HG02678 (cell line): ENCODE data around the gene DYNLL2.
"Not testable (repeated sequence)": the region's sequence is repeated elsewhere in the genome, so short reads cannot be mapped to it uniquely, and the experiment has no call there.

Experiments used
- ATAC-seq: cut with Tn5 transposase; IDR thresholded peaks from one replicate; pipeline ENCODE4 v1.9.1; 2021; ENCODE audit warnings: mild to moderate bottlenecking, moderate library complexity; ENCODE audit not compliant: unreplicated experiment

The DYNLL2 gene

GRCh38 chr17:58072862-58073261 is 10.4 kb upstream of the DYNLL2 start:
- ATAC-seq, result no peak

DNA sequence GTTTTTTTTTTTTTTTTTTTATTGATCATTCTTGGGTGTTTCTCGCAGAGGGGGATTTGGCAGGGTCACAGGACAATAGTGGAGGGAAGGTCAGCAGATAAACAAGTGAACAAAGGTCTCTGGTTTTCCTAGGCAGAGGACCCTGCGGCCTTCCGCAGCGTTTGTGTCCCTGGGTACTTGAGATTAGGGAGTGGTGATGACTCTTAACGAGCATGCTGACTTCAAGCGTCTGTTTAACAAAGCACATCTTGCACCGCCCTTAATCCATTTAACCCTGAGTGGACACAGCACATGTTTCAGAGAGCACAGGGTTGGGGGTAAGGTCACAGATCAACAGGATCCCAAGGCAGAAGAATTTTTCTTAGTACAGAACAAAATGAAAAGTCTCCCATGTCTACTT is 10.0 kb upstream of the DYNLL2 start:
- ATAC-seq, result not testable (repeated sequence)

DNA sequence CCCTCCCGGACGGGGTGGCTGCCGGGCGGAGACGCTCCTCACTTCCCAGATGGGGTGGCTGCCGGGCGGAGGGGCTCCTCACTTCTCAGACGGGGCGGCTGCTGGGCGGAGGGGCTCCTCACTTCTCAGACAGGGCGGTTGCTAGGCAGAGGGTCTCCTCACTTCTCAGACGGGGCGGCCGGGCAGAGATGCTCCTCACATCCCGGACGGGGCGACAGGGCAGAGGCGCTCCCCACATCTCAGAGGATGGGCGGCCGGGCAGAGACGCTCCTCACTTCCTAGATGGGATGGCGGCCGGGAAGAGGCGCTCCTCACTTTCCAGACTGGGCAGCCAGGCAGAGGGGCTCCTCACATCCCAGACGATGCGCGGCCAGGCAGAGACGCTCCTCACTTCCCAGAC is 8.8 kb upstream of the DYNLL2 start:
- ATAC-seq, result not testable (repeated sequence)

GRCh38 chr17:58079300-58080033 is 3.8 kb upstream of the DYNLL2 start:
- no peak for ATAC-seq

DNA sequence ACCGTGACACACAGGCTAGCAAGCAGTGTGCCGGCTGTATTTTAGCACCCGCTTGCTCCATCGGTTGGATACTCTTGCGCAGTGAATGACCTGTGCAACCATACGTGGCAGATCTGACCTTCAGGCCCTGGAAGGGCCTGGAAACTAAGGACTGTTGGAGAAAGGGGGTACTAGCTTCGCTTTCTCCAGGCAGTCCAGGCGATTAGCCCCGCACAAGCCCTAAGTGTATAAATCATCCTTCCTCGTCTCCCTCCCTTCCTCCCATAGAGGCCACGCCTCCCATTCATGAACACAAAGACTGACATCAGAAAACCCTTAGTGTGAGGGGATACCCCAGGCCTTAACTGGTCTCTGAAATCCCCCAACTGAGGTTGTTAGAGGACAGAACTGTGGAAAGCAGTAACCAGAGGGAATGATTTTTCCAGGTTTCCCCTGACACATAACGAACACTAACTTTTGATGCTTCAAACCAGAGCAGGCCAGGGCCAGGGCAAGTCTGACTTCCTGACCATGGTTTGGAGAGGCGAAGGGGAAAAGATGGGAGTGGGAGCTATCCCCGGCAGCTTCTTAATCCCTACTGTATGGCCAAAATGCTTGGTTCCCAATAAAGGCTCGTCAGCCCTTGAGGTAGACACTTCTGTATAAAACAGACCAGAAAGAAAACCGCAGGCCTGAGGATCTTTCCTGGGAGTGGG is 1.4 kb upstream of the DYNLL2 start:
- no peak for ATAC-seq

DNA sequence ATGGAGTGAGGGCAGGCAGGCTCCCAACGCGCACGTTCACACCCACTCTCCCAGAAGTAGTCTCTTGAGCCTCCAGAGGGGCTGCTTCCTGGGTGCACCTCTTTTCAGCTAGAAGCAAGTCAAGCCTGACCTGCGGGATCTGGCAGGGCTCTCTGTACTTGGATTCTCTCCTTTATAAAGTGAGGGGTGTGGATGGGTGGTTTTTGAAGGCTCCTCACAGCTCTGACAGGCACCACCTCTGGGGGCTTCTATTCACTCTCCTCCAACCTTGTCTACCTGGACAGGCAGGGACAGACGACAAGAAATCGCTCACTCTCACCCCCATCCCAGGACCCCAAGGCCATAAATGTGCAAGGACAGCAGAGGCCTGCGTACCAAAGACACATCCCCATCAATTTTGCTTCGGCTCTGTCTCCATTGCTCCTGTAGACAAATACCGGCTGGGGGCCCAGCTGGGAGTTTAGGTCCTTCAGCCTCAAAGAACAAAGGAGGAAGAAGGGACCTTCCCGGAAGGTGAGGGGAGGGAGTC is 814 bp upstream of the DYNLL2 start:
- no peak for ATAC-seq

DNA sequence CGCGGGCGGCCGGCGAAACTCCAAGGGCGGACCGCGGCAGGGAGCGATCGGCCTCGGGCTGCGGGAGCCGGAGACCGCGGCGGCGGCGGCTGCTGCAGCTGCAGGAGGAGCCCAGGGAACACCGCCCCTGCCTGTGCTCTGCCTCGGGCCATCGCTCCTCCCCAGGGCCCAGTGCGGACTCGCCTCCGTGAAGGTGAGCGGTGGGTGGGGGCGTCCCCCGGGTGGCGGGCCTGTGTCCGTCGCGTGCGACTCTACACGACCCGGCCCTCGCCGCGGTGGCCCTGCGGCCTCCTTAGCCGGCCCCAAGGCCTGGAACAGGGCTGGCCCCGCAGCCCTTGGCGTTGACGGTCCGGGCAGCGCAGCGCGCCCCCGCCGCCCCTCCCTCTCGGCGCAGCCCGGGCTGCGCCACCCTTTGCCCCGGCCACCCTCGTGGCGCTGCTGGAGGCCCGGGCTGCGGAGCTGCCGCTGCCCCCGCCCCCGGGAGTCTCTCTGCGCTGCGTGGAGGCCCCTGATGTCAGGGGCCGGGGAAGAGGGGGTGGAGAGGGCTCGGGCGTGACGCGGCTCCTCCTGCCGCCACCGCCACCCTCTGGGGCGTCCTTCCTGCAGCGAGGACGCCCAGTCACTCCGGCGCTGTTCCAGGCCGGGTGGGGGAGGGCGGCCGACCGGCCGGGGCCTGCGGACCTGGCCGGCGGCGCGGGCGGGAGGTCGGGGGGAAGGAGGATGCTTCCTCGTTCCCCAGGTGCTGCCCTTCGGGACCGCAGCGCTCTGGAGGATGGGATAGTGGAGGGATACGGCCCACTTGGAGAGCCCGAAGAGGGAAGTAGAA is 485 bp downstream of the DYNLL2 start:
- peak; percentile 53 for ATAC-seq

- no peak for ATAC-seq
Measured at GRCh38 chr17:58084317-58084981, 1.2 kb downstream of the DYNLL2 start.

- no peak for ATAC-seq
Measured at GRCh38 chr17:58085039-58085715, 2.0 kb downstream of the DYNLL2 start.

DNA sequence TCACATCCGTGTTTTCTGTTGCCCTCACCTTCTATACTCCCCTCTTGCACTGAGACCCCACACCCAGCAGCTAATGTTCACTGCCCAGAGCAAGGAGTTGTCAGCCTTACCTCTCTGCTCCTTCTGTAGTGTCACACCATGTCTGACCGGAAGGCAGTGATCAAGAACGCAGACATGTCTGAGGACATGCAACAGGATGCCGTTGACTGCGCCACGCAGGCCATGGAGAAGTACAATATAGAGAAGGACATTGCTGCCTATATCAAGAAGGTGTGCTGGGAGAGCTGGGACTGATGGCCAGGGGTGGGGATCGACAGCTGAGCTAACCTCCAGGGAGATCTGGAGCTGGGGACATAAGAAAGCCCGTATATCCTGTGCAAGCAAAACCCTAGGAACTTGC is 3.7 kb downstream of the DYNLL2 start:
- ATAC-seq, result no peak

DNA sequence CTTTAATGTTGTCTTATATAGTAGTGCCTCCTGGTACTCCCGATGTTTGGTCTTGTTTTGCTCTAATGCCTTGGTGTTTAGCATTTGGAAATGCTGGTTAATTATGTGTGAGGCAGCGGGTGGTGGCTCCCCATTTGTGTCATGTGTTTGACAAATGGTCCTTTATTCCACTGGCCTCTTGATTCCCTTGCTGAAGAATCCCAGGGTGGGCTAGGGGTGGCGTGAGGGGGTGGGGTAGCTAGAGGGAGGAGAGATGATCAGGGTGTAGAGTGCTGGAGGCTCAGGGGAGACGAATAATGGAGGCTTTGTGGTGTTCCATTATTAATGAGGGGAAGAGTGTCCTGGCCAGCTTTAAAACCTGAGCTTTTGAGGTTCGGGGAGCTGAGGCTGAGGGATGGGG is 5.4 kb downstream of the DYNLL2 start:
- no peak for ATAC-seq

- no peak for ATAC-seq
Measured at GRCh38 chr17:58089111-58089510, 5.9 kb downstream of the DYNLL2 start.

DNA sequence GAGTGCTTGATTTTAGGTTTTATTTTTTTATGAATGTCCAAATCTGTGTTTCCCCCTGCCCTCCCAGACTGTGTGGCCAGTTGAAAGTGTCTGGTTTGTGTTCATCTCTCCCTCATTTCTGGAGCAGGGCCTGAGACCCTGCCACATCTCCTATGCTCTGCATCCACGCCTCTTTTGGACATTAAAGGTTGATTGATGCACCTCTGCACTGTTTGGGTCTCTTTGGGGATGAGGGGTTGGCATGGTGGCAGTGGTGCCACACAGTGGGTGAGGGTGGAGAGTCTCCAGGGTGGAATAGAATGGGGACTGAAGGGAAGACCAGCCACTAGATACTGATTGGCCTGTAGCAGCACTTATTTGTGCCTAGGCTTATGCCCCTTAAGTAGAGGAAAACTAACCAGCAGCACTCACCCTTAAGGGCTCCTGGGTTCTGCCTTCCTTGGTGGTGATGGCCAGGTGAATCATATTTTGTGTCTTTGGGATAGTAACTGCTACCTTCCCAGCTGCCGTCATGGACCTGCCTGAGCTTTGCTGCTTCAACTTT is 7.9 kb downstream of the DYNLL2 start:
- ATAC-seq, result no peak

DNA sequence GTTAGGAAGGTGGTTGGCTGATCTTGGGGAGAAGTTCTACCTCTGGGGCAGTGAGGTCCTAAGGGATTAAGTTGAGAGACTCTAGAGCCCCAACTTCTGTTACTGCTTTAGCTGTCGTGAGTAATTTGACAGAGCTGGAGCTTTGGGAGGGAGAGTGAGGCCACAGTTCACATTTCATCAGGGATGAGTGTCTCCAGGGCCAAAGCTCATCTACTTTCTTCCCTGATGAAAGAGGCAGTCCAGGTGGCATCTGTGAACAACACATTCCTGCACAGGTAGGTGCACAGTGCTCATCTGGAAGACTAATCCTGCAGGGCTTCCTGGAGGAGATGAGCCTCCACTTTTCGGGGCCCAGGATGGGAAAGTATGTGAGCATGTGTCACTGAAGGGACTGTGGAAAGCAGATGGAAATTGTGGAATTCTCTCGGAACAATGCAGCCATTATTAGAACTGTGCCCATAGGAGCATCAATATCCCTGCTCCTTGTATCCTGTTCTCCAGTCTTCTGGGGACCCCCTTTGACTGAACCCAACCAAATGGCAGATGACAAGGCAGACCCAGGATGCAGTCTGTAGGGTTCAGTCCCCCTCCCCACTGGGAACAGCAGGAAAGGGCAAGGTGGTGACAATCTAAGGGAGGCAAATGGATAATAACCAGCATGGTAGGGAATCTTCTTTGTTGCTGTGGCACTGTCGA is 9.0 kb downstream of the DYNLL2 start:
- ATAC-seq, result no peak

- ATAC-seq, result no peak
Measured at GRCh38 chr17:58092797-58093385, 9.7 kb downstream of the DYNLL2 start.

- ATAC-seq, result no peak
Measured at GRCh38 chr17:58094118-58094517, 10.9 kb downstream of the DYNLL2 start.

DNA sequence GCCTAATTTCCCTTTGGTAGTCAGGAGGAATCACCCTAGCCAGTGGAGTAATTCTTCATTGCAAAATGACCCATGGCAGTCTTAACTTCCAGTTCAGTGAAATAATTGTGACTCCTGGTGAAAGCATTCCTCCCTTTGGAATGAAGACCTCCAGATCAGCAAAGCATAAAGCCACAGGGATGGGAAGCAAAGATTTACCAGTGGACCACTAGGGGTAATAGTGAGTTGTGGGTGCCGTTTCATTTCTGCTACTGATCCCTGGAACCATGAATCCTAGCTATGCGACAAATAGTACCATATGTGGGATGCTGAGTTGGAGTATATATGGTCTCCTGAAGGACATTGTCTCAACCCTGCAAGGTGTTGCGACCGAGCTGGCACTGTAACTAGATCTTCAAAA is 13.7 kb downstream of the DYNLL2 start:
- ATAC-seq, result no peak

DNA sequence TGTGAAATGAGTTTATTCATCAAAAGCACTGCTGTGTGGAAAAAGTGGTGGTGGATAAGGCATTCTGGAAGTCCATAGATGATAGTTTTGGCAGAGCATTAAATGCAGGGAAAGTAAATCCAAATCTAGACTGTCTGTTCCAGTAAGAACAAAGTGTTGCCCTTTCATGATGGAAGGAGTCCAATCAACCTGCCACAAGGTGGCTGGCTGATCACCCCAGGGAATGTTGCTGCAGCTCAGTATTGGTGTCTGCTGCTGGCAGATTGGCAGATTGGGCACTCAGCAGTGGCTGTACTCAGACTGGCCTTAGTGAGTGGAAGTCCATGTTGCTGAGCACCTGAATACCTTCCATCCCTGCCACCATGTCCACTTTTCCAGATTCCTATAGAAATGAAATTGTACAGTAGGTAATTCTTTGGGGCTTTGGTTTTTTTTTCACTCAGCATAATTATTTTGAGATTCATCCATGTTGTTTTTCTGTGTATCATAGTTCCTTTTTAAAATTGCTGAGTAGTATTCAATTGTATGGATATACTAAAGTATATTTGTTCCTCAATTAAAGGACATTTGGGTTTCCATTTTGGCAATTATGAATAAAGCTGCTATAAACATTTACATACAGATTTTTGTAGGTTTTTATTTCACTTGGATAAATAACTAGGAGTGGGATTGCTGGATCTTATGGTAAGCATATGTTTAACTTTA is 14.3 kb downstream of the DYNLL2 start:
- no peak for ATAC-seq

- no peak for ATAC-seq
Measured at GRCh38 chr17:58100506-58100905, 17.3 kb downstream of the DYNLL2 start.
